NCI-H2227 treated with DMSO at 0.1 percent for 48 hours (cell line): ENCODE measurements around the gene TRAF2.

Experiments used
- DNase-seq: peaks from one replicate; lab custom pipeline; 2025; lab: John Stamatoyannopoulos, UW

TRAF2 gene

GRCh38 chr9:136913701-136914438, 27.6 kb downstream of the TRAF2 start:
- DNase-seq: no peak

- no peak for DNase-seq
Observed at GRCh38 chr9:136915632-136916329, 29.5 kb downstream of the TRAF2 start.

- no peak for DNase-seq
Observed at GRCh38 chr9:136916330-136917184, 30.2 kb downstream of the TRAF2 start.

- no peak for DNase-seq
Observed at GRCh38 chr9:136917902-136918301, 31.6 kb downstream of the TRAF2 start.

GRCh38 chr9:136920069-136920468, 33.8 kb downstream of the TRAF2 start:
- DNase-seq: no peak

DNA sequence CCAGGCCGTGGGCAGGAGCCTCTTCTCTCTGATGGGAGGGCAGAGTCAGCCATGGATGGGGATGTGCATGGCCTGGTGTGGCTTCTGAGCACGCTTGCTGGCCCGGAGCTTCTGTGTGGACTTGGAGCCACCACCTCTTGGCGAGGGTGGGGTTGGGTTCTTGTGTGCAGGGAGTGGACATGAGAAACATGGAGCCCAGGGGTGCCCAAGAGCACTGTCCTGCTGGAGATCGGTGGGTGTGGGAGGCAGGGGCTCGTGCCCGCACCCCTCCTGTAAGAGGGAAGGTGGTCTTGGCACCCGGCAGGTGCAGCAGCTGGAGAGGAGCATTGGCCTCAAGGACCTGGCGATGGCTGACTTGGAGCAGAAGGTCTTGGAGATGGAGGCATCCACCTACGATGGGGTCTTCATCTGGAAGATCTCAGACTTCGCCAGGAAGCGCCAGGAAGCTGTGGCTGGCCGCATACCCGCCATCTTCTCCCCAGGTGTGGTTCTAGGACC, 34.5 kb downstream of the TRAF2 start:
- DNase-seq: no peak

GRCh38 chr9:136921307-136921706, 35.0 kb downstream of the TRAF2 start:
- DNase-seq: no peak

DNA sequence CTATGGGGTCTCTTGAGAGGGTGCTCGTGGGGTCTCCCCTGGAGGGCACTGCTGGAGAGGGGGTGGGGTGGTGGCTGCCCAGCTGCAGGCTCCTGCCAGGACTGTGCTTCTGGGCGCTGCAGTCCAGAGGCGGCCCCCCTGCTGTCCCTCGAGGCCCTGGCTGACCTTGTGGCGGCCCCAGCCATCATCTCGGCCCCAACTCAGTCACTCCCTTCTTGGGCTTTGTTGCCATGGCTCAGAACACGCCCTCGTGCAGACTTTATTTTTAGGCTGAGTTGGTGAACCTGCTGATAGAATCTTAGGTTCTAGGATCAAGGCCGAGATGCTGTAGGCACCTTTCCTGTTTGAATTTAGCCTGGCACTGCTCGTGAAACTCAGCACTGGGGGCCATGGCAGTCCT, 35.4 kb downstream of the TRAF2 start:
- DNase-seq: no peak

GRCh38 chr9:136922540-136922939, 36.2 kb downstream of the TRAF2 start:
- DNase-seq: no peak

DNA sequence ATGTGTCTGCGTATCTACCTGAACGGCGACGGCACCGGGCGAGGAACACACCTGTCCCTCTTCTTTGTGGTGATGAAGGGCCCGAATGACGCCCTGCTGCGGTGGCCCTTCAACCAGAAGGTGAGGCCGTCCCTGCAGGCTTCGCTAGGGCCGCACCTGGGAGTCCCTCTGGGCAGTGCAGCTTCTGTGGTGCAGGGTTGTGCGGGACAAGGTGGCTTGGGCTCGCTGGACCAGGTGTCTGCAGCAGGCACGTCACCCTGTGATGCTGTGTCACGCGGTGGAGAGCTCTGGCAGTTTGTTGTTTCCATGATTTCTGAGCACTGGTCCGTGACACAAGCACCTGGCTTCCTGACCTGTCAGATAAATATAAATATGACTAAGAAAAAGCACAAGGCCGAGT, 37.6 kb downstream of the TRAF2 start:
- no peak for DNase-seq

DNA sequence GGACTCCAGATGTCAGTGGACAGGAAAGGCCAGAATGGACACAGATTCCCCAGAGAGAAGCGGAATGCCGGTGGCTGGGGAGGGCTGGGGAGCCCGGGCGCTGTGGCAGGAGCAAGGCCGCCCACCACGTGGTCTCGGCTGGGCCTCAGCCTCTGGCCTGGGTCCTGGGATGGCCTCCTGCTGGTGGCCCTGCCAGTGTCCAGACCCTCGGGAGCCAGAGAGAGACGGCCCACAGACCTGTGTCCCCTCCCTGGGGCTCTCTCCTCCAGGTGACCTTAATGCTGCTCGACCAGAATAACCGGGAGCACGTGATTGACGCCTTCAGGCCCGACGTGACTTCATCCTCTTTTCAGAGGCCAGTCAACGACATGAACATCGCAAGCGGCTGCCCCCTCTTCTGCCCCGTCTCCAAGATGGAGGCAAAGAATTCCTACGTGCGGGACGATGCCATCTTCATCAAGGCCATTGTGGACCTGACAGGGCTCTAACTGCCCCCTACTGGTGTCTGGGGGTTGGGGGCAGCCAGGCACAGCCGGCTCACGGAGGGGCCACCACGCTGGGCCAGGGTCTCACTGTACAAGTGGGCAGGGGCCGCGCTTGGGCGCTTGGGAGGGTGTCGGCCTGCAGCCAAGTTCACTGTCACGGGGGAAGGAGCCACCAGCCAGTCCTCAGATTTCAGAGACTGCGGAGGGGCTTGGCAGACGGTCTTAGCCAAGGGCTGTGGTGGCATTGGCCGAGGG, 39.3 kb downstream of the TRAF2 start:
- no peak for DNase-seq

DNA sequence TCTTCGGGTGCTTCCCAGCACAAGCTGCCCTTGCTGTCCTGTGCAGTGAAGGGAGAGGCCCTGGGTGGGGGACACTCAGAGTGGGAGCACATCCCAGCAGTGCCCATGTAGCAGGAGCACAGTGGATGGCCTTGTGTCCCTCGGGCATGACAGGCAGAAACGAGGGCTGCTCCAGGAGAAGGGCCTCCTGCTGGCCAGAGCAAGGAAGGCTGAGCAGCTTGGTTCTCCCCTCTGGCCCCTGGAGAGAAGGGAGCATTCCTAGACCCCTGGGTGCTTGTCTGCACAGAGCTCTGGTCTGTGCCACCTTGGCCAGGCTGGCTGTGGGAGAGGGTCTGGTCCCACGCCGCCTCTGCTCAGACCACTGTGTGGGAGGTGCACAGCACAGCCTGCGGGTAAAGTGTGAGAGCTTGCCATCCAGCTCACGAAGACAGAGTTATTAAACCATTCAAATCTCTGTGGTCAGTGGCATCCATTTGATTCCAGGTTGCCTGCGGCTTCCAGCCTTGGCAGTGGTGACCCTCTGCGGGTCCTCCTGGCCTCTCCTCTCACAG, 39.9 kb downstream of the TRAF2 start:
- no peak for DNase-seq

DNA sequence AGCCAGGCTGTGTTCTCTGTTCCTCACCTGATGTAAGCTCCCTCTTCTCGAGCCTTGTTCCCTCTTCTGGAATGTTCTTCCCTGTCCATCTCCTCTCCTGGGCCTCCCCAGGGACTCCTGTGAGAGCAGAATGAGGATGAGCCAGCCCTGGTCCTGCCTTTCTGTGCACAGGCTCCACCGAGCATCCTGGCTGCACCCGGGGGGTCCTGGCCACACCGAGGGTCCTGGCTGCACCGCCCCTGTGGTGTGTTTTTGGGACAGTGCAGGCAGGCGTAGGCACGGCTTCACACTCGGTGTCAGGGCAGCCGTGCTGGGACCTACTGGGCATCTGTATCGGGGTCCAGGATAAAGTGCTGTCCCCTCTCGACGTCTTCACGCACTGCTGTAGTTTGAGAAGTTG, 40.4 kb downstream of the TRAF2 start:
- DNase-seq: no peak

DNA sequence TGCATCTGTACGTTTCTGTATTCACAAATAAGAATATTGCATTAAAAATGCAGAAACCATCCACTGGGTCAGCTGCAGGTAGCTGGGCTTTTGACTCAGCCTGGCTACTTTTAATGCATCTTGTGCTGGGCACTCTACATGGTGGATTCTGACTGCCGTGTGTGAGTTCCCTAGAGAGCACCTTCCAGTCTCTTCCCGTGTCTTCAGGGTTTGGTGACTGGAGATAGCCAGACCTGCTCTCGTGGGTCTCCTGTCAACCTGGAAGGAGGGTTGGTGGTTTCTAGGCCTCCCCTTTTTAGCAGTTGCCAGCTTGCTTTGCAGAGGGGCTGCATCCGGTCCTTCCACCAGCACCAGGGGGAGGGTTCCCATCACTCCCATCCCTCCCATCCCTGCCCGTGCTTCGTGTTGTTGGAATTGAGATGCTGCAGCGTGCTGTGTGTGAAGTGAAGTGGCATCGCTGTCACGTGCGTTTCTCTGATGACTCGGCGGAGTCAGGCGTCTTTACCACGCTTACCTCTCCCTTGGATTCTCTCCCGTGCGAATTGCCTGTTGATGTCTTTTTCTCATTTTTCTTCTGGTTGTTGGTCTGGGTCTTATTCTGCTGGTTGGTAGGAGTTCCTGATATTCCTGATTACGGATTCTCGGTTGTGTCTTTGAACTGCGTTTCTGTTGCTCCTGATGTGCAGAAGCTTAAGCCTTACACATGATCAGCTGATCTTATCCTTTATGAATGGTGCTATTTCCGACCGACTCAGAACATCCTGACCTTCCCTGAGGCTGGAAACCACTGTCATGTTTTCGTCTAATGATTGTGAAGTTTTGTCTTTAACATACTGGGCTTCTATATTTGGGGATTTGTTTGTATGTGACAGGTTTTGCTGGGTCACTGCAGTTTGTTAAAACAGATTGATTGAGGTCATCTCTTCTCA, 41.3 kb downstream of the TRAF2 start:
- no peak for DNase-seq

- DNase-seq: no peak
Observed at GRCh38 chr9:136928591-136928990, 42.3 kb downstream of the TRAF2 start.

- DNase-seq: no peak
Observed at GRCh38 chr9:136930014-136930413, 43.7 kb downstream of the TRAF2 start.

GRCh38 chr9:136931611-136932130, 45.4 kb downstream of the TRAF2 start:
- no peak for DNase-seq

DNA sequence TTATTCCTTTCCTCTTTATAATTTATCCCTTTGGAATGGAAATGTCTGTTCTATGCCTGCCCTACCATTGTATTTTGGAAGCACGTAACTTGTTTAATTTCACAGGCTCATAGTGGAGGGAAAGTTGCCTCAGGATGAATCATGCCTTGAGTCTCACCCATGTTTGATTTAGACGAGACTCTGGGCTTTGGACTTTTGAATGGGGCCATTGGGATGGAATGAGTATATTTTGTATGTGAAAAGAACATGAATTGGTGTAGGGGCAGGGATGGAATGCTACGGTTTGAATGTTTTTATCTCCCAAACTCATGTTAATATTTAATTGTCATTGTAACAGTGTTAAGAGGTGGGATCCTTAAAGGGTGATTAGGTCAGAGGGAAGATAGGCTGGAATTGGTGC, 48.0 kb downstream of the TRAF2 start:
- no peak for DNase-seq

DNA sequence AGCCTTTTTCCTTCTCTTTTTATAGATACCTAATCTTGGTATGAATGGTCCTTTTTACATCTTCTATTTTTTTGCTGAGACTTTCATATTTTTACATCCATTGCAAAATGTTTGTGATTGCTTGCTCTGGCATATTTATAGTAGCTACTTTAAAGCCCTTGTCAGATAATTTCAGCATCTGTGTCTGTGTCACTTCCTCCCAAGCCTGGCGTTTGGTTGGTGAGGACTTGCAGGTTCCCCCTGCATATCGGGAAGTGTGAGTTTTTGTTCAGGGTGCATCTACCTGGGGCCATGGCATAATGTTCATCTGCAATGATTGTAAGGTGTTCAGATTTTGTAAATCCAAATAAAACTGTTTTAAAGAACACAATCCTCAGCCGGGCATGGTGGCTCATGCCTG, 49.3 kb downstream of the TRAF2 start:
- DNase-seq: no peak

- no peak for DNase-seq
Observed at GRCh38 chr9:136936645-136937170, 50.4 kb downstream of the TRAF2 start.
